Parathyroid adenoma (tissue), 2 donors: ENCODE data around the gene PLA2R1.

Experiments
- H2AFZ ChIP-seq: fragments of 300-600 bp; sonication (generic); one replicate; pipeline ENCODE4 v1.7.0; 2017; ENCODE audit warnings: antibody characterized with exemption, mild to moderate bottlenecking
- H3K27ac ChIP-seq: fragments of 300-600 bp; sonication (generic); one replicate; pipeline ENCODE4 v1.7.0; 2017
- H3K27me3 ChIP-seq: fragments of 300-600 bp; sonication (generic); one replicate; pipeline ENCODE4 v1.7.0; 2017; ENCODE audit warnings: low read length; ENCODE audit not compliant: control insufficient read depth, insufficient read depth
- H3K36me3 ChIP-seq: fragments of 300-600 bp; sonication (generic); one replicate; pipeline ENCODE4 v1.7.0; 2017; ENCODE audit warnings: low read length; ENCODE audit not compliant: control insufficient read depth, insufficient read depth
- H3K4me1 ChIP-seq: fragments of 300-600 bp; sonication (generic); one replicate; pipeline ENCODE4 v1.7.0; 2017; ENCODE audit warnings: control low read depth
- H3K4me2 ChIP-seq: fragments of 300-600 bp; sonication (generic); one replicate; pipeline ENCODE4 v1.7.0; 2017; ENCODE audit warnings: low read length
- H3K4me3 ChIP-seq: fragments of 300-600 bp; sonication (generic); one replicate; pipeline ENCODE4 v1.7.0; 2017; ENCODE audit warnings: low read depth, low read length
- H3K79me2 ChIP-seq: fragments of 300-600 bp; sonication (generic); one replicate; pipeline ENCODE4 v1.7.0; 2017; ENCODE audit warnings: control low read depth
- H3K9ac ChIP-seq: fragments of 300-600 bp; sonication (generic); one replicate; pipeline ENCODE4 v1.7.0; 2017; ENCODE audit warnings: mild to moderate bottlenecking
- H3K9me3 ChIP-seq: fragments of 300-600 bp; sonication (generic); one replicate; pipeline ENCODE4 v1.7.0; 2017; ENCODE audit warnings: low read length; ENCODE audit not compliant: control insufficient read depth
- TF ChIP-seq, protein P1 (sequence below): fragments of 300-600 bp; sonication (generic); IDR thresholded peaks from one replicate; pipeline ENCODE4 v1.7.0; 2017; ENCODE audit warnings: antibody characterized with exemption, mild to moderate bottlenecking
- donor health status: primary hyperparathyroidism.

PLA2R1 gene

DNA sequence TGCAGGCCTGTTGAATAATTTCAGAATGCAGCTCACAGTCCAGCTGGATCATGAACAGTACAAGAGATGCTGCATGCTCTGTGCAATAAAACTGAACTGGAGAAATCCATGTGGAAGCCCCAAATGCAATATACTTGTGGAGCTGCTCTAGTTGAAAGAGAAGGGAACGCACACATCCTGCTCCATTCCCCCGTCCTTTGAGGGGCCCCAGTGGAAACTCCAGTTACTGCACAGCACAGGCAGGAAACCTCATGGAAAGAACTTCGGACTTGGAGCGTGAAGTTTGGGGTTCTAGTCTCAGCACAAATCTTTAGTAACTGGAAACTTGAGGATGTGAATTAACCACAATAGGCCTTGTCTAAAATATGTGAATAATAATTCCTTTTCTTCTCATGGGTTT lies 73.2 kb downstream of the PLA2R1 start:
- TF ChIP-seq, protein P1, sequence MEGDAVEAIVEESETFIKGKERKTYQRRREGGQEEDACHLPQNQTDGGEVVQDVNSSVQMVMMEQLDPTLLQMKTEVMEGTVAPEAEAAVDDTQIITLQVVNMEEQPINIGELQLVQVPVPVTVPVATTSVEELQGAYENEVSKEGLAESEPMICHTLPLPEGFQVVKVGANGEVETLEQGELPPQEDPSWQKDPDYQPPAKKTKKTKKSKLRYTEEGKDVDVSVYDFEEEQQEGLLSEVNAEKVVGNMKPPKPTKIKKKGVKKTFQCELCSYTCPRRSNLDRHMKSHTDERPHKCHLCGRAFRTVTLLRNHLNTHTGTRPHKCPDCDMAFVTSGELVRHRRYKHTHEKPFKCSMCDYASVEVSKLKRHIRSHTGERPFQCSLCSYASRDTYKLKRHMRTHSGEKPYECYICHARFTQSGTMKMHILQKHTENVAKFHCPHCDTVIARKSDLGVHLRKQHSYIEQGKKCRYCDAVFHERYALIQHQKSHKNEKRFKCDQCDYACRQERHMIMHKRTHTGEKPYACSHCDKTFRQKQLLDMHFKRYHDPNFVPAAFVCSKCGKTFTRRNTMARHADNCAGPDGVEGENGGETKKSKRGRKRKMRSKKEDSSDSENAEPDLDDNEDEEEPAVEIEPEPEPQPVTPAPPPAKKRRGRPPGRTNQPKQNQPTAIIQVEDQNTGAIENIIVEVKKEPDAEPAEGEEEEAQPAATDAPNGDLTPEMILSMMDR: no peak
- H3K27me3 ChIP-seq: no peaks in the 10 kb centered on the region
- H2AFZ ChIP-seq: no peak overlapping the region
- no peaks in the 10 kb centered on the region for H3K9me3 ChIP-seq
- no peaks in the 10 kb centered on the region for H3K36me3 ChIP-seq
- no peak overlapping the region for H3K9ac ChIP-seq
- no peaks in the 10 kb centered on the region for H3K4me1 ChIP-seq
- H3K4me2 ChIP-seq: no peak overlapping the region
- no peak overlapping the region for H3K27ac ChIP-seq
- H3K79me2 ChIP-seq: no peaks in the 10 kb centered on the region
- no peak overlapping the region for H3K4me3 ChIP-seq

DNA sequence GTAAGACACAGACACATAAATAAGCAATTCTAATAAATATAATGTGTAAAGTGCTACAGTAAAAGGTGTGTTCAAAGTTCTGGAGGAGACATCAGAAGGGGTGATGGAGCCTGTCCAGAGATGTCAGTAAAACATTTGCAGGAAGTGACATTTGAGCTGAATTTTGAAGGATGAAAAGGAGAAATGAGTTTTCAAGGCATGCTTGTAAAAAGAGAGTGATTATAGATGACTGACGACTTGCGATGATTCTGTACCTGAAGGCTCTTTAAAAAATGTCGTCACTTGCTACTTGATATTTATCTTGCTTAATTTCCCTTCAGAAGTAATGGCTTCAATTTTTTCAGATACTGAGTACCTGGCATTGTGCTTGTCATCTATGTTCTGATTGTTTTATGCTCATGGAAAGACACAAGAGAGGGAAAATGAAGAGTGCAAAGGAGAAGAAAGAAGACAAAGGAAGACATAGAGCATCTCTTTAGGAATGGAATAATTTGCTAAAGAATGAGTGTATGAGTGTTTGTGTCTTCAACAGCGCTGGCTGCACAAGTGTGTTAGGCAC lies 73.9 kb downstream of the PLA2R1 start:
- no peaks in the 10 kb centered on the region for H3K36me3 ChIP-seq
- no peak overlapping the region for H3K4me3 ChIP-seq
- H3K27me3 ChIP-seq: no peaks in the 10 kb centered on the region
- H3K4me1 ChIP-seq: no peaks in the 10 kb centered on the region
- H3K79me2 ChIP-seq: no peaks in the 10 kb centered on the region
- H2AFZ ChIP-seq: no peak overlapping the region
- no peak overlapping the region for H3K4me2 ChIP-seq
- no peak overlapping the region for H3K27ac ChIP-seq
- no peaks in the 10 kb centered on the region for H3K9me3 ChIP-seq
- TF ChIP-seq, protein P1: no peak
- no peak overlapping the region for H3K9ac ChIP-seq

DNA sequence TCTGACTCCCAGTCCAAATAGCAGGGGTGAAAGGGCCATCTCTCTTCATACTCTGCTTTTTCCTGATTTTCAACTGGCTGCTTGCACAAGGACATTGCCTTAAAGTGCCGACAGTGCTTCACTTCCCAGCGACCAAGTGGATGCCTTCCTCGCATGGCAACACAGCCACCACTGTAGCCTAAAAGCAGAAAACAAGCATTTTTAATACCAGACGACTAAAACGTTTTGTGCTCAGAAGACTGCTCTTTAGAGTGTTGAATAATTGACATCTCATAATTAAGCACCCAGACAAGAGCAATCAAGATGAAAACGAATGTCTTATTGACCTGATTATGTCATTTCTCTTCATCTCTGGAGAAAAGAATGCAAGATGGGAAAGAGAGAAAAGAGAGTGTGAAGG lies 75.2 kb downstream of the PLA2R1 start:
- no peaks in the 10 kb centered on the region for H3K27me3 ChIP-seq
- H3K27ac ChIP-seq: no peak overlapping the region
- no peaks in the 10 kb centered on the region for H3K79me2 ChIP-seq
- peaks cover 8% of the 10 kb centered on the region for H3K4me1 ChIP-seq
- no peak overlapping the region for H3K4me3 ChIP-seq
- H2AFZ ChIP-seq: no peak overlapping the region
- no peaks in the 10 kb centered on the region for H3K36me3 ChIP-seq
- H3K4me2 ChIP-seq: no peak overlapping the region
- TF ChIP-seq, protein P1: no peak
- no peak overlapping the region for H3K9ac ChIP-seq
- no peaks in the 10 kb centered on the region for H3K9me3 ChIP-seq

DNA sequence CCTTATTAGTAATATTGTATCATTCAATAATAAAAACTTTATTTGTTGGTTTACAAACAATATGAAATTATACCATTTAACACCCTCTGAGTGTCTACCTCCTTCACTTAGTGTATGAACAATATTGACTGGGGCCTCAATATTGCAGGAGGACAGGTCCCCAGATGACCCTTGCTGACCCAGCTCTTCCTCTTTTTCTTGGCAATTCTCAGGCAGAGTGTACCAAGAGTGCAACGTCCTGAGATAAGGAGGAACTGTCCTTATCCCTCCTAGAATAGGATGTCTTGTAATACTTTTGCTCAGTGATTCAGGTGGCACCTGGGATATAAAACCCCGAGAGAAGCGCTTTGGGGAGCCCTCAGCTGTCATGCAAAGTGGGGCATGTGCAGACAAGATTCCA lies 76.8 kb downstream of the PLA2R1 start:
- H3K4me2 ChIP-seq: no peak overlapping the region
- H3K9me3 ChIP-seq: no peaks in the 10 kb centered on the region
- no peaks in the 10 kb centered on the region for H3K27me3 ChIP-seq
- H3K36me3 ChIP-seq: no peaks in the 10 kb centered on the region
- no peak overlapping the region for H3K27ac ChIP-seq
- TF ChIP-seq, protein P1: no peak
- H3K9ac ChIP-seq: no peak overlapping the region
- no peak overlapping the region for H3K4me3 ChIP-seq
- no peaks in the 10 kb centered on the region for H3K79me2 ChIP-seq
- H2AFZ ChIP-seq: no peak overlapping the region
- H3K4me1 ChIP-seq: peaks cover 8% of the 10 kb centered on the region

DNA sequence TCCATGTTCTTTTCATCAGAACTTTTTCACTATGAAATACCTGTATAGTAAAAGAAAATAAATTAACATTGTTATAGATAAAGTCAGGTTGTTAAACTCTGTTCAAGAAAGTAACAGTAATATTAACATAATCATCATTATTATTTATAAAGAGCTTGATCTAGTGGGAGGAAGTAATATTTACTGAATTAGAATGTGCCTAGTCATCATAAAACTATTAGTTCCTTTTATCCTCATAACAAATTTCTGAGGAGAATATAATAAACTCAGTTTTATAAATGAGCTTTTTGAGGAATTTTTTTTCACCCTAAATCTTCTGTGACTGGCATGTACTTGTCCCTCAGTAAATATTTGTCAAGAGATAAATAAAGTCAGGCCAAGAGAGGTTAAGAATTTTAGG lies 78.4 kb downstream of the PLA2R1 start:
- no peaks in the 10 kb centered on the region for H3K9me3 ChIP-seq
- H3K4me3 ChIP-seq: no peak overlapping the region
- no peaks in the 10 kb centered on the region for H3K36me3 ChIP-seq
- no peak overlapping the region for H3K4me2 ChIP-seq
- TF ChIP-seq, protein P1: no peak
- H2AFZ ChIP-seq: no peak overlapping the region
- H3K79me2 ChIP-seq: no peaks in the 10 kb centered on the region
- H3K4me1 ChIP-seq: peaks cover 8% of the 10 kb centered on the region
- no peak overlapping the region for H3K9ac ChIP-seq
- no peak overlapping the region for H3K27ac ChIP-seq
- no peaks in the 10 kb centered on the region for H3K27me3 ChIP-seq
